B cell (primary cell): ENCODE measurements around the gene GCAT.

ENCODE experiments used
- CTCF ChIP-seq: fragments of 200-600 bp; IDR thresholded peaks from one replicate; pipeline ENCODE4 v1.8.0; 2022; ENCODE audit warnings: antibody characterized with exemption, mild to moderate bottlenecking
- EZH2 ChIP-seq: IDR thresholded peaks from 2 replicates; pipeline ENCODE4 v1.6.1; 2012; ENCODE audit warnings: borderline replicate concordance, low read depth, mild to moderate bottlenecking, moderate library complexity, low read length; ENCODE audit not compliant: insufficient read depth, poor library complexity, severe bottlenecking

- TF ChIP-seq CTCF = no peak
- no peak for TF ChIP-seq EZH2
Measured at GRCh38 chr22:37812869-37813678, 5.3 kb downstream of the GCAT start.
